ENCODE results near the gene ESRRA. TPM values are rescaled to one million over a fixed set of nuclear protein-coding genes. Genes with fewer than 3 reads are reported as not detected.

Gene ESRRA
- total RNA-seq, 1 experiment from 2014 or later: 63.4 TPM

DNA sequence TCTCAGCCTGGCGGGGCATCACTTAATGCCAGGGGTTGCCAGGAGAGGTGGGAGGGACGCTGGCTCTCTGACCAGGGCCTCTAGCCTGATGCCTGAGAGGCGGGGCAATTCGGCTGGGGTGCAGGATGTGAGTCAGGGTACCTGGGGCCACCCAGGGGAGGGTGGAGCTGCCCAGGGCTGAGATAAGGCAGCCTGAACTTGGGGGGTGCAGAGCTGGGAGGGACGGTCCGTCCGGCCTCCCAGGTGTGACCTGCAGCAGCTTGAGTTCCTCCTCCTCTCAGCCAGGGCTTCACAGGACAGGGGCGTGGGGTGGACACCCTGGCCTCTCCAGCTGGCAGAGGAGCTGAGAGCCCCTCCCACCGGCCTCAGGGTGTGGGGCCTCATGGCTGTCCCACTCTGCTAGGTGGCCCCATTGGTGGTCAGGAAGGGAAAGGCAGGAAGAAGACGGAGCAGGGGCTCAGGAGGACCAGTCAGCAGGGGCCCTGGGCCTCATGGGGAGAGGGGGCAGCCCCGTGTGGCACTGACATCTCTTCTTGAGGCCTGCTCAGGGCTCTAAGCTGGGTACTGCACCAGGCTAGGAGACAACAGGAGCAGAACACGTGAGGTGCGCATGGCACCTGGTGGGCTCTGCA, 52.7 kb downstream of the ESRRA start:
- no TSS peak for BruUV-seq (replicated peaks)
- H3K27ac Mint-ChIP-seq (ENCODE audit: low read depth, unreplicated experiment): no peak overlapping the region
- no peaks in the 10 kb centered on the region for H3K9me3 Mint-ChIP-seq (ENCODE audit: unreplicated experiment)
- no peaks in the 10 kb centered on the region for H3K27me3 Mint-ChIP-seq (ENCODE audit: insufficient read depth, unreplicated experiment)
- peaks cover 21% of the 10 kb centered on the region for H3K36me3 Mint-ChIP-seq (ENCODE audit: insufficient read depth, unreplicated experiment)
- TF ChIP-seq CTCF (IDR thresholded peaks at IDR 0.05; ENCODE audit: unreplicated experiment): no peak
- DNase-seq (ENCODE audit: unreplicated experiment): peak; percentile 70
- POLR2A ChIA-PET: interaction anchor here (0.9 to 2.9 kb wide), 7 partner anchors 10 to 89 kb away, joined by 3 to 33 read pairs (median 4); partner anchors contain the start of genes ESRRA, PRDX5 and TRMT112
- CTCF ChIA-PET: interaction anchor here (0.6 to 8.8 kb wide), 7 partner anchors 10 to 302 kb away, joined by 3 to 148 read pairs (median 10); partner anchors contain the start of genes PRDX5 and TRMT112
- peaks cover 35% of the 10 kb centered on the region for H3K4me1 Mint-ChIP-seq (ENCODE audit: insufficient read depth, unreplicated experiment)
- intact Hi-C loops (cut with micrococcal nuclease): loop anchor here (5.0 kb wide), 2 partner anchors 106 to 294 kb away; partner anchors contain the start of gene PLCB3
- H3K4me3 Mint-ChIP-seq (ENCODE audit: unreplicated experiment): peak overlapping the region; percentile 82

GRCh38 chr11:64358536-64358906, 53.2 kb downstream of the ESRRA start:
- Mint-ChIP-seq H3K36me3 (ENCODE audit: insufficient read depth, unreplicated experiment) (peaks cover 26% of the 10 kb centered on the region), H3K27me3 (ENCODE audit: insufficient read depth, unreplicated experiment) (no peaks in the 10 kb centered on the region), H3K4me3 (ENCODE audit: unreplicated experiment) (peak overlapping the region; percentile 82), H3K27ac (ENCODE audit: low read depth, unreplicated experiment) (no peak overlapping the region), H3K9me3 (ENCODE audit: unreplicated experiment) (no peaks in the 10 kb centered on the region), H3K4me1 (ENCODE audit: insufficient read depth, unreplicated experiment) (peaks cover 35% of the 10 kb centered on the region)
- TF ChIP-seq CTCF (IDR thresholded peaks at IDR 0.05; ENCODE audit: unreplicated experiment): no peak
- no TSS peak for BruUV-seq (replicated peaks)
- intact Hi-C loops (cut with micrococcal nuclease): loop anchor here (5.0 kb wide), 2 partner anchors 106 to 294 kb away; partner anchors contain the start of gene PLCB3
- ChIA-PET CTCF (interaction anchor here (0.9 to 8.8 kb wide), 5 partner anchors 10 to 294 kb away, joined by 4 to 148 read pairs (median 17); partner anchors contain the start of genes PRDX5 and TRMT112), POLR2A (interaction anchor here (1.0 to 2.9 kb wide), 6 partner anchors 12 to 89 kb away, joined by 3 to 33 read pairs (median 4); partner anchors contain the start of genes ESRRA, PRDX5 and TRMT112)
- DNase-seq (ENCODE audit: unreplicated experiment): no peak

GRCh38 chr11:64358907-64359711, 53.8 kb downstream of the ESRRA start, which contains the start of gene RPS6KA4:
TSS of gene RPS6KA4 (plus strand) at chr11:64359162. CDS start at chr11:64359236, 74 bp downstream.
- Mint-ChIP-seq H3K27ac (ENCODE audit: low read depth, unreplicated experiment) (peak within 1 kb of the TSS; percentile 8), H3K36me3 (ENCODE audit: insufficient read depth, unreplicated experiment) (peaks cover 27% of the 10 kb centered on the region), H3K4me1 (ENCODE audit: insufficient read depth, unreplicated experiment) (peaks cover 35% of the 10 kb centered on the region), H3K4me3 (ENCODE audit: unreplicated experiment) (peak within 1 kb of the TSS; percentile 82), H3K9me3 (ENCODE audit: unreplicated experiment) (no peaks in the 10 kb centered on the region), H3K27me3 (ENCODE audit: insufficient read depth, unreplicated experiment) (no peaks in the 10 kb centered on the region)
- peak; percentile 58 for DNase-seq (ENCODE audit: unreplicated experiment)
- no peak for TF ChIP-seq CTCF (IDR thresholded peaks at IDR 0.05; ENCODE audit: unreplicated experiment)
- ChIA-PET CTCF (interaction anchor here (0.6 to 8.8 kb wide), 12 partner anchors 11 to 1841 kb away, joined by 3 to 148 read pairs (median 4); partner anchors contain the start of genes PRDX5 and TRMT112), POLR2A (interaction anchor here (0.8 to 2.9 kb wide), 8 partner anchors 10 to 186 kb away, joined by 3 to 33 read pairs (median 5); partner anchors contain the start of genes PPP1R14B, PRDX5 and TRMT112)
- BruUV-seq (replicated peaks): TSS peak; percentile 24
- intact Hi-C loops (cut with micrococcal nuclease): loop anchor here (5.0 kb wide), 2 partner anchors 107 to 293 kb away; partner anchors contain the start of gene PLCB3
